HG03558 (cell line): ENCODE results near the gene VHLL.

Source experiments
- ATAC-seq: cut with Tn5 transposase; IDR thresholded peaks from one replicate; pipeline ENCODE4 v1.9.1; 2021; ENCODE audit warnings: moderate number of reproducible peaks; ENCODE audit not compliant: unreplicated experiment; ENCODE audit errors: extremely low read depth

The VHLL gene

DNA sequence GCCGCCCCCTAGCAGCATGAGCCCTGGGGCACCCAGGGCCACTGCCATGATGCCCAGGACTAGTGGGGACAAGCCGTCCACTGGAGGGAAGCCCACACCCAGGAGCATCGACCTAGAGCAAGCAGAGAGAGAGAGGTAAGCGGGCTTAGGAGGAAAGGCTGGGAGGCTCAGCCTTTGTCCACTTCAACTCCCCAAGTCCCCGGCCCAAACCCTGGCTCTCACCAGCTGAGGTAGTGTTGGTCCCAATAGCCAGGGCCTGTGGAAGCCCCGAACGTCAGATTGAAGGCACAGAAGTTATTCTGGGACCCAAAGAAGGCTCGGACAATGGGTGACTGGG, 6.0 kb downstream of the VHLL start:
- no peak for ATAC-seq

DNA sequence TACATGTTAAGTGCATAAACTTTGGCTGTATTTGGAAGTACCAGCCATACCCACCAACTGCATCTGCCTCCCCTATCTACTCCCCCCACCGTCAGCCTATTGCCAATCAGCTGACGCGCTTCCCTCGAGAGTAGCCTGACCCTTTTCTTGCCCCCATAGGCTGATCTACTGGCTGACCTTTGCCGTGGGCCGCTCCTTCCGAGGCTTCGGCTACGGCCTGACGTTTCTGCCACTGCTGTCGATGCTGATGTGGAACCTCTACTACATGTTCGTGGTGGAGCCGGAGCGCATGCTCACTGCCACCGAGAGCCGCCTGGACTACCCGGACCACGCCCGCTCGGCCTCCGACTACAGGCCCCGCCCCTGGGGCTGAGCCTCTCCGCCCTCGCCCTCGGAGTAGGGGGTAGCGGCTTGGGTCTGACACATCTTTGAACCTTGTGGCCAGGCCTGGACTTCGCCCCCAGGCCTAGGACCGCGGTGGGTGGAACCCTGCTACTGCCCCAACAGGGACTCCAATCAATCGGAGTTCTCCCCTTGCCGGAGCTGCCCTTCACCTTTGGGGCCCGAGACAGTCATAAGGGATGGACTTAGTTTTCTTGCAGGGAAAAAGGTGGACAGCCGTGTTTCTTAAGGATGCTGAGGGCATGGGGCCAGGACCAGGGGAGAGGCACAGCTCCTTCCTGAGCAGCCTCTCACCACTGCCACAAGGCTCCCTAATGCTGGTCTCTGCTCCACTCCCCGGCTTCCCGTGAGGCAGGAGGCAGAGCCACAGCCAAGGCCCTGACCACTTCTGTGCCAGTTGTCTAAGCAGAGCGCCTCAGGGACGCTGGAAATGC, 7.7 kb downstream of the VHLL start:
- no peak for ATAC-seq

DNA sequence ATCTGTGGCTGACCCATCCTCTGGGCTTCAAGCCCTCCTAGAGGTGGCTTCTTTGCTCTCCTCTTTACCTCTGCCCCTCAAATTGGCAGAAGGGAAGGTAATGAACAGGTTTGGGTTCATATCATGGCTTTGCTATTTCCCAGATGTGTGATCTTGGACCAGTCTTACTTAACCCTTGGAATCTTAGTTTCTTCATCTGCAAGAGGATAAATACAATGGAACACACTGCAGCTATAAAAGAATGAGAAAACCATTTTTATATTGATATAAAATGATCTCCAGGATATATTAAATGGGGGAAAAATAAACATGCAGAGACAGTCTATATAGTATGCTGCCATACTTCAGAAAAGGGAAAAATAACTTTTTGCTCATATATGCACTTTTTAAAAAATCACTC, 9.2 kb downstream of the VHLL start:
- no peak for ATAC-seq

DNA sequence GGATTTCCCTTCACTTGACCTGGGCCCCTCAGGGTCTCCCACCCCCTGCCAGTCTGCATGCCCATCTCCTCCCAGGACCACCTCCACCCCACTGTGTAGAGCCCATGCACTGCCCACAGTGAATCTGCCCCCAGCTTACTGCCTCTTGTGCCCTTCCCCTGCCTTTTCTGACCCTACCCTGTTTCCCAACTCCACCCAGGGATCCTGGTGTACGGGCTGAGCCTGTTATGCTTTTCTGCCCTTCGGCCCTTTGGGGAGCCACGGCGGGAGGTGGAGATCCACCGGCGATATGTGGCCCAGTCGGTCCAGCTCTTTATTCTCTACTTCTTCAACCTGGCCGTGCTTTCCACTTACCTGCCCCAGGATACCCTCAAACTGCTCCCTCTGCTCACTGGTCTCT, 13.0 kb downstream of the VHLL start:
- ATAC-seq = no peak

DNA sequence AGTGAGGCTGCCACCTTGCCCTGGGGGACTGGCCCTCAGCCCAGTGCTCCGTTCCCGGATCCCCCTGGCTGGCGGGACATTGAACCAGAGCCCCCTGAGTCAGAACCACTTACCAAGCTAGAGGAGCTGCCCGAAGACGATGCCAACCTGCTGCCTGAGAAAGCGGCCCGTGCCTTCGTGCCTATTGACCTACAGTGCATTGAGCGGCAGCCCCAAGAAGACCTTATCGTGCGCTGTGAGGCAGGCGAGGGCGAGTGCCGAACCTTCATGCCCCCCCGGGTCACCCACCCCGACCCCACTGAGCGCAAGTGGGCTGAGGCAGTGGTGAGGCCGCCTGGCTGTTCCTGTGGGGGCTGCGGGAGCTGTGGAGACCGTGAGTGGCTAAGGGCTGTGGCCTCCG, 13.7 kb downstream of the VHLL start:
- no peak for ATAC-seq

DNA sequence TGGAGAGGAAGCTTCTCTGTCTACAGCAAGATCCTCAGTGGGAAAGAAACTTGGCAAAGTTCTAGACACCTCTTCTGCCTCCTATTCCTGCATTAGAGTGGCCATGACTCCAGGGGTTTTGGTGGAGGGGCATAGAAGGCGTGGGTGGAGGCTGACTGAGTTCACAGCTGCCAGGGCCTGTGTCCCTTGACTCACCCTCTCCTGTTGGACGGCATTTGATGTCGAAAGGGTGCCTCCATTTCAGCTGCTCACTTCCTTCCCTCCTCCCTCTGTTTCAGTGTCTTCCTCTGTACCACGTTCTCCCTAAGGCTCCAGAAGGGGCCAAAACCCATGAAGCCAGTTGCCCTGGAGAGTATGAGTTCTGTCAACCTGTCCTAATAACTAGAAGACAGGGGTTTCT, 14.3 kb downstream of the VHLL start:
- ATAC-seq = no peak

DNA sequence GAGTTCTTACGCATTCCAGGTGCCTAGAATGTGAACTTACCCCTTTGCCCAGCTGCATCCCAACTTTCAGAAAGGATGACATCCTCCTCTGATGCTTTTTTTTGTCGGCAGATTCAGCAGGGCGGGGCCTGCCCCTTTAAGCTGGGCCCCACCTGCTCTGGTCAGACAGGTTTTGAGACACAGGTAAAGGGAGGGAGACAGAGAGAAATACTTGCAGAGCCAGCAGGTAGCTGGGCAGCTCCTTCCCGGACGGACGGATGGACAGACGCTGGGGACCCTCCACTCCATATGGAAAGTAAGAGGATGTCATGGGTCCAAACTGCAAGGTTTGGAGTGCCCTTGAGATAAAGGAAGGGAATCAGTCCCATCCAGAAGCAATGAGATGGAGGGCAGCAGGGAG, 15.0 kb downstream of the VHLL start, which contains the start of gene TMEM79:
Gene TMEM79, plus strand, starts transcription at position 214 of the 400 bp plus-strand sequence. CDS start 902 bp downstream, outside the sequence.
- no peak for ATAC-seq

DNA sequence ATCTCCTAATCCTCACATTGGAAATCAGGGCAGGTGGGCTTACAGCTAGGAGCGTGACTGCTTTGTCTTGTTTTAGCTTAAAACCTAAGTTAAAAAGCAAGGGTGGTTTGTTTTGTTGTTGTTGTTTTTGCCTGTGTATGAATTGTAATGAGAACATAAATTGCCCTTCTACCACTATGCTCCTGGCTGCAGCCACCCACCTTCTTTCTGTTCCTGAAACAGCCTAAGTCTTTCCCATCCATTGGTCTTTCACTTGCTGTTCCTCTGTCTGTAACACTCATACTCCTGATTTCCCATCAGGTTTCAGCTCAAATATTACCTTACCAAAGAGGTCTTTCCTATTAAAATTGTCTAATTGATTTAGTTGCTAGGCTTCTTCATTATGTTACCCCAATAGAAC, 15.6 kb downstream of the VHLL start:
- no peak for ATAC-seq

DNA sequence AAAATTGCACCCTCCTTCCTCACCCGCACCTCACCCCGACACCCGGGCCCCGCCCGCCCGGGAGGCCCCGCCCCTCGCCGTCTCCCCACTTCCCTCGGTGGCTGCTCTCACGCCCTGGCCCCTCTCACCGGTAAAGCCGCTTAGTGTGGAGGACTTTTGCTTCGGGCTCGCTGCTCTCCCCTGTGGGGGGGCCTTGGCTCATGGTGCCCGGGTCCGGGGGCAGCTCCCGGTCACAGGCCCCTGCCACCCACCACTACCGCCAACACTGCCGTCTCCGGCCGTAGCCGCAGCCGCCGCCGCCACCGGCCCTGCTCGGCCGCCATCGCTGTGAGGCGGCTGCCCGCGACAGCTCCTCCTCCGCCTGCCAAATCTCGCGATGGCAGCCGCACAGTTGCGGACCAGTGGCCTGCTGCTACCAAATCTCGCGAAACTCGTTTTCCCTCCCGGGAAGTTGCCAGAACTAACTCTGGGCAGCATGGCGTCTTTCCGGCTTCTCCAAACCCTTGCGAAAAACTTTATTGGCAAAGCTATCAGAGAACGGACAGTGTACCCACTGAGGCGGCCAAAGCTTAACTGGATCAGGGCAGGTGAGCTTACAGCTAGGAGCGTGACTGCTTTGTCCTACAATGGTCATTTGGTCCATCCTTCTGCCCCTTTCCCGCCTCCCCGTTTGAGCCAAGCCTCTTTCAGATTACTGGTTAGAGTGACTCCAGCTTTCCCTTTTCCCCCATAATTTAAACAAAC, 16.5 kb downstream of the VHLL start, which contains the start of gene SMG5:
Gene SMG5, minus strand, starts transcription at position 347 of the 744 bp plus-strand sequence. Its CDS starts 145 bp downstream, at position 202.
- peak; percentile 71 for ATAC-seq

DNA sequence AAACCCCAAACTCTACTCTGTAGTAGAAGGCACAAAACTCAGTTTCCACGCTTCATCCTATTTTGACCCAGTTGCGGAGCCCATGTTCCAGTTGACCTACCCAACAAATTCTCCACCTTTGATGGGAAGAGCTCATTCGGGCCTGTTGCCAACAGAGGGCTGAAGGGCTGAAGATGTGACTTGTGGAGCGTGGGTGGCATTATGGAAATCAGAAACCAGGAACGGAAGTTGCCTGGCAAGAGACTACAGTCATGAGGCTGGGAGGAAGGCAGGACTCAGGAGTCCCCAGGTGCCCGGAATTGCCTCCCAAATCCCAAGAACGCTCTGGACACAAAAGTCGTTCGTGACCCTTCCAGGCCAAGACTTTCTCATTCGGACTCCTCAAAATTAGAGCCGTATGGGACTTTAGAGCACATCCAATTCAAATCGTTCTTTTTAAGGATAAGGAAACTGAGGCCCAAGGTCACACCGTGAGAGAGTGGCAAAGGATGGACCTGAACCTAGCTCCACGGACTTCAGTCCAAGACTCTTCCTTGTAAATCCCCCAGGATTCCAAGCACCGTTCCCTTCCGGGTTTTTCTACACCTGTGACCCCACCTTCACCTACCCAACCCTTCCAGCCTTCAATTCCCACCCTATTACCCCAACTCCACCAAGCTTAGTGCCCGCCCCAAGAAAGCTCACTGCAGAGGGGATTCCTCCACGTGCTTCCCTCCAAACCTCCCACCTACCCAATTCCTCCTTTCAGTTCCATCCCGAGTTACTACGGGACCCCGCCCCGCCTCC, 17.2 kb downstream of the VHLL start:
- no peak for ATAC-seq

DNA sequence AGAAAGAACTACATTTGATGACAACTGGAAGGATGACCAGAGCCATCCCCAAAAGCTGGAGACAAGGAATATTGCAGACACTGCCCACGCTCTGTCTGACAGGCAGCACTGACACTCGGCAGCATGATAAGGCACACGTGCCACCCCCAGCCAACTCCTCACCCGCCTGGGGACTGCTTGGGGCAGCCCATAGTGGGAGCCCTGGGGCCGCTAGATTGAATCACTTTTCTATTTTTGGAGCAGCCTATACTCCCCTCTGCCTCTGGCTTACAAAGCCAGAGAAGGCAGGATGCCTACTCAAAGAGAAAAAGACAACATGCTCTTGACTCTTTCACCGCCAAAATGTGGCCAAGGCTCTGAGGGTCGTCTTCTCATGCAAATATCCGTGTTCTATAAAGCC, 17.8 kb downstream of the VHLL start:
- peak; percentile 32 for ATAC-seq

DNA sequence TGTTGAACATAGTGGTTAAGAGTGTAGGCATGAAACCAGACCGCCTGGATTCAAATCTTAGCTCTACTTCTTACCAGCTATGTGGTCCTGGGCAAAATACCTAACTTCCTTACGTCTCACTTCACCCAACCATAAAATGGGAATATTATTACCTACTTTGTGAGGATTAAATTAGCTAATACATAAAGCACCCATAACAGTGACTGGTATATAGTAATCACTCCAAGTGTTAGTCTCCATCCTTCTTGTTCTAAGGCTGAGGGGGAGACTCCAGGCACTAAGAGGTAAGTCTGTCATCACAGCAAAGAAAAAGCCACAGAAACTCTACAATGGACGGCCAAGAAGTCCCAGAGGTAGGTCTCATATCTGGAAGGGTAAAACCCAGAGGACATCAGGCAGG, 19.3 kb downstream of the VHLL start:
- ATAC-seq = no peak

DNA sequence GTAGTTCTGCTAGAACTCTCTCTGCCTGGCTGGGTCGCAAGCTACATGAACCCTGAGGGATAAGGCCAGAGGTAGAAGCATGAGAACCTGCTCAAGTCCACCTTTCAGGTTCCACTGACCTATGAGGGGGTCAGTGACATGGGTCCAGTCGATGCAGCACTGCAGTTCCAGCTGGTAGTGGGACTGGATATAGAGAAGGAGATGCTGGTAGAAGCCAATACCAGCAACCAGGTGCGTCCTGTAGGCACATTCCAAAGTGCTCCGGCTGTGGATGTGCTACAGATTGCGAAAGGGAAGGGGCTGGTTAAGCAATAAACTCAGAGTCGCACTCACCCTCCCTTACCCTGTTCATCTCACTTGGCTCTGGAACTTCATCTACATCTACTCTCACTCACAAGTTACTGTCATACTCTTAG, 22.1 kb downstream of the VHLL start:
- ATAC-seq = no peak

DNA sequence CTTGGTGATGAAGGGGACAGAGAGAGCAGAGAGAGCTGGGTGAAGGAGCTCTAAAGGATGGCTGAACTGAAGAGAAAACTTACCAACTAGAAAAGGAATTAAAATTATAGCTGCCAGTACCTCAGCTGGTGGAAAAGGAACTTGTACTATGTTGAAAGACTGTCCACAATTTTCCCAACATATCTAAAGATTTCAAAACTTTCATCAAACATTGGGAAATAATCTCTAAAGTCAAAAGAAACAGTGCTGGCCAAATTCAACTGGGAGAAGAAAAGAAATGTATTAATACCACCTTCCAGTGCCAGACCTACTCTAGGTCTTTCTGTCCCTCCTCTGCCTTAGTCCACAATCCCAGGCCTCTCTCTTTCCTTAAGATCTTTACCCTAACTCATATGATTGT, 22.6 kb downstream of the VHLL start:
- no peak for ATAC-seq

DNA sequence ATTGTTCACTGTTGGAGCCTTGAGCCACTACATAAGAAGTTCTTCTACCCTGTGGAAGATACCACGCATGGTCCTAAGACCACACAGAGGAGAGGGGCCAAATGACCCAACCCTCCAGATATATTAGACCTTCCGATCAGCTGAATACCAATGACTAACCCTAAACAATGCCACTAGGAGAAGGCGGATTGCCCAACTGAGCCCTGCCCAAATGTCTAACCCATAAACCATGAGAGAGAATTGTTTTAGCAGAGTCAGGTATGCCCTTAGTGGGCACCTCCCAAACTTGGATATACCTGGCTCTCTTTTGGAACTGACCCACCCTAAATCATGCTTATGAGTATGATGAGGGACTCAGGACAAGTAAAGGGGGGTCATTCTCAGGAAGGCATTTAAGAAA, 28.8 kb downstream of the VHLL start:
- no peak for ATAC-seq

DNA sequence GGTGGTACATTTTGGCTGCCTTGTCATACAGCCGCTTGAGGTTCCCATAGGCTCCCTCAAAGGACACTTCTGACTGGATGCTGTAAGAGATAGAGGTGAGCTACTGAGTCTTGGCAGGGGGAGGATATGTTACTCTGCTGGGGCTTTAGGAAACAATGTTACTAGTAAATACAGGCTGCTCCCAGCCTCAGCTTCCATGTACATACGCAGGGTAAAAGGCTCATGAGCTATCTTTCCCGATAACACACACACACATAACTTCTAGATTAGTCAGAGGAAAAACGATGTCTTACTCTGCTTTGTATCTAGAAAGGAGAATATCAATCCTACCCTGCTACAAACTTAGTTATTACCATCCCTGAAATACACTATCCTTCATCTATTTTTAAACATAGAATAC, 30.8 kb downstream of the VHLL start:
- no peak for ATAC-seq

DNA sequence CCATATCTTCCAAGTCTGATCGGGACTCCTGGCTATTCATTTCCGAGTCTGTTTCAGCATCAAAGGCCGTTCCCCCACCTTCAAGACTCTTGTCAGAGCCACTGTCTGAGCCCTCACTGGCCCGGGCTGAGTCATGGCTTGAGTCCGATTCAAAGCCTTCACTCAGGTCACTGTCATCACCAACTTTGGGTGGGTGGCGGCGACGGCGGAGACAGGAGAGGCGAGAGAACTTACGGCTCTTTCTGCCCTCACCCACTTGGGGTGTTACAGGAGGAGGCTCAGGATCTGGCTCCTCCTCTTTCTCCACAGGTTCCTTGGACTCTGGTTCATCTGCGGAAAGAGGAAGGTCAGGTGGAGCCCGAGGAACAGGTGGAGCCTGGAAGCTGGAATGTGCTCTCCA, 33.1 kb downstream of the VHLL start:
- ATAC-seq = no peak

DNA sequence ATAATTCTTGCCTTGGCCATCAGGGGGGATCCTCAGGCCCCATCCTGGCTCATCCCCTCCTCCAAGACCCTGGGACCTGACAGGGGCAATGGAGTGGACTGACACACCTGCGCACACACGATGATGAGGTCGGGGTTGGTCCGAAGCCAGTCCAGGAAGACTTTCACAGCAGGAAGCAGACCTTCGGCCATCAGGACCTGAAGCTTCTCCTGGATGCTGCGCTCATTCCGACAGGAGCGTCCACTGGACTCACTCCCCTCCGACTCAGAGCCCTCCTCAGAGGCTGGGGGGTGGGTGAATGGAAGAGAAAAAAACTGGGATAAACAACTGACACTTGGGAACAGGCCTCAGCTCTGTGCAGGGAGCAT, 35.8 kb downstream of the VHLL start:
- ATAC-seq = no peak

DNA sequence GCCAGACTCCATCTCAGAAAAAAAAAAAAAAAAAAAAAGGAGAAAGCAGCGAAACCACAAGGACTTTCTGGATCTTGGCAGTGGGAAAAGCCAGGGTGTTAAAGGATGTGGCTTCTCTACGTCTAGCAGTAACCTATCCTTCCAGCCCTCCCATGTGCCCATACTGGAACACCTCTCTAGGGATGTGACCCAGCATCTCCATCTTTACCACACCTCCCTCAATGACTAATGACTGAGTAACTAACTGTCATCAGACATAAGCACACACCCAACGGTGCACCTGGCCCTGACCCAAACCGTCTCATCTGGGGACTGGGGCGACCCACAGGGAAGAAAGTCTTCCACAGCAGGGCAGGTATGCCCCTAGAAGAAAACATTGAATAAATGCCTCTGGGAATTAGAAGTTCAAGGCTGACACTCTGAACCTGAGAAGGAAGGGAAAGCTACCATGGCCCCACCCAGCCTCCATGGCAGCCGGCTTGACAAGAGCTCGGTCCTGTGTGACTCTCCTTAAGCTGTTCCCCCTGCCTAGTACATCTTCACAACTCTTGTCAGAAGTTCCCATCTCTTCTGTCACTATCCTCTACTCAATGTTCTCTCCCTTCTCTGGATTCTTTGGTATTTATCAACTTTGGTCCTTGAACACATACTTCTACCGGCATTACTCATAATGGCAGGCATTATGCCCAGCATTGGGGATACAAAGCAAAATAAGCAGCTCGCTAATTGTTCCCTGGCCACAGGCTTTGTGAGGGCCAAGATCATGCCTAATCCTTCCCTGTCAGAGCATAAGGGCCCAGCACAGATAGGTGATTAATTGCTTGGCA, 36.4 kb downstream of the VHLL start:
- no peak for ATAC-seq

DNA sequence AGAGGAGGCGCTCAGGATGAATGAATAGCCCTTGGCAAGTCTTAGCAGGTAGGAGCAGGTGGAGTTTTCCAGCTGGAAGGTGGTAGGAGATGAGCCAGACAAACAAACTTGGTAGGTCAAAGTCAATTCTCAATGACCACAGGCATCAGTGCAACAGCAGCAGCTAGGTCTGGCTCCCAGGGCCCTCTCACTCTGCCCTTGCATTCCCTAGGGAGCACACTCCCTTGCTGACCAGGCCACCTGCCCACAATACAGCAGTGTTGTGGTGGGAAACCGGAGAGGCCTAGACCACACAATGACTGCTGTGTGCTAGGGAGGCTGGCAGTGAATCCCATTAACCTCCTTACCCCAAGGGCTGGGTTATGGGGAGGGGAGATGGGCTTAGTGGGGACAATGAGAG, 38.2 kb downstream of the VHLL start:
- no peak for ATAC-seq
